SK-N-SH (cell line): Measurements from ENCODE around the gene NFIA.

Experiments
- EP300 ChIP-seq, 2 experiments: IDR thresholded peaks; 2 replicates each; pipeline versions ENCODE4 v1.4.0 to v1.6.1; 2012; ENCODE audit warnings: borderline replicate concordance in 1 of 2, low read depth in 1 of 2, low read length in 1 of 2
- EZH2phosphoT487 ChIP-seq: fragments of 200-600 bp; sonication (generic); IDR thresholded peaks from 2 replicates; pipeline ENCODE4 v1.6.1; 2017; ENCODE audit warnings: low read depth, mixed run types, mild to moderate bottlenecking, antibody characterized with exemption, moderate library complexity, borderline replicate concordance
- GABPA ChIP-seq: IDR thresholded peaks from 2 replicates; pipeline ENCODE4 v1.4.0; 2012; ENCODE audit warnings: low read depth, mild to moderate bottlenecking
- POLR2AphosphoS5 ChIP-seq: IDR thresholded peaks from 2 replicates; pipeline ENCODE4 v1.6.1; 2012; ENCODE audit warnings: low read depth, low read length
- SIN3A ChIP-seq: IDR thresholded peaks from 2 replicates; pipeline ENCODE4 v1.6.1; 2012; ENCODE audit warnings: low read depth, mild to moderate bottlenecking, low read length, moderate library complexity, borderline replicate concordance
- TF ChIP-seq, protein P1 (sequence below): fragments of 200-600 bp; sonication (generic); IDR thresholded peaks from 2 replicates; pipeline ENCODE4 v1.6.1; 2017; ENCODE audit warnings: antibody characterized with exemption, mild to moderate bottlenecking, moderate library complexity

DNA sequence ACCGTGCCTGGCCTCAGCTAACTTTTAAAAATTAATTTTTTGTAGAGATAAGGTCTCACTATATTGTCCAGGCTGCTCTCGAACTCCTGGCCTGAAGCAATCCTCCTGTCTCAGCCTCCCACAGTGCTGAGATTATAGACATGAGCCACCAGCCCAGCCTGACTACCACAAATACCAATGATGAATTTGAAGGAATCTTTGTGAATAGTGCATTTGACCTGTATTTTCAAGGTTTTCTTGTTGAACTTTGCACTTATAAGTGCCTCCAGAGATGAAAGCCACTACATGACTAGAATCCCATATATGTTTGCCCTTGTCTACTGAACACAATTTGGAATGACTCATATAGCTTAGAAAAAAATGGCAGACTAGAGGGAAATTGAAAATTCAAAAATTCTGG is 297.3 kb downstream of the NFIA start:
- TF ChIP-seq EP300 (IDR thresholded peaks at IDR 0.05; ENCODE audit: borderline replicate concordance in 1 of 2, low read depth in 1 of 2, low read length in 1 of 2), result no peak
- no peak for TF ChIP-seq SIN3A
- no peak for TF ChIP-seq GABPA
- TF ChIP-seq, protein P1, sequence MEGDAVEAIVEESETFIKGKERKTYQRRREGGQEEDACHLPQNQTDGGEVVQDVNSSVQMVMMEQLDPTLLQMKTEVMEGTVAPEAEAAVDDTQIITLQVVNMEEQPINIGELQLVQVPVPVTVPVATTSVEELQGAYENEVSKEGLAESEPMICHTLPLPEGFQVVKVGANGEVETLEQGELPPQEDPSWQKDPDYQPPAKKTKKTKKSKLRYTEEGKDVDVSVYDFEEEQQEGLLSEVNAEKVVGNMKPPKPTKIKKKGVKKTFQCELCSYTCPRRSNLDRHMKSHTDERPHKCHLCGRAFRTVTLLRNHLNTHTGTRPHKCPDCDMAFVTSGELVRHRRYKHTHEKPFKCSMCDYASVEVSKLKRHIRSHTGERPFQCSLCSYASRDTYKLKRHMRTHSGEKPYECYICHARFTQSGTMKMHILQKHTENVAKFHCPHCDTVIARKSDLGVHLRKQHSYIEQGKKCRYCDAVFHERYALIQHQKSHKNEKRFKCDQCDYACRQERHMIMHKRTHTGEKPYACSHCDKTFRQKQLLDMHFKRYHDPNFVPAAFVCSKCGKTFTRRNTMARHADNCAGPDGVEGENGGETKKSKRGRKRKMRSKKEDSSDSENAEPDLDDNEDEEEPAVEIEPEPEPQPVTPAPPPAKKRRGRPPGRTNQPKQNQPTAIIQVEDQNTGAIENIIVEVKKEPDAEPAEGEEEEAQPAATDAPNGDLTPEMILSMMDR, result no peak
- TF ChIP-seq POLR2AphosphoS5, result no peak
- no peak for TF ChIP-seq EZH2phosphoT487
